ENCODE results near the gene GPAT3. TPM values are rescaled to one million over a fixed set of nuclear protein-coding genes. Genes with fewer than 3 reads are reported as not detected.
"Not testable (repeated sequence)": the region's sequence is repeated elsewhere in the genome, so short reads cannot be mapped to it uniquely, and the experiment has no call there.

The GPAT3 gene
- 1 to 10 TPM in 5 of 8 experiments, under 1 TPM in 3; 0.21 to 4.3 (median 2.1) TPM for total RNA-seq

GRCh38 chr4:83535520-83536361, at the start of gene GPAT3:
GPAT3 (plus strand) TSS chr4:83536108; CDS start chr4:83536623, 515 bp downstream.
- in situ Hi-C loops (cut with MboI; ENCODE audit: low pct_unique_long_range_greater_than_20kb in 2 of 9, low sequenced_read_pairs in 9 of 9, unreplicated experiment in 9 of 9) = no loop called here
- peak; percentile 79 to 89 (median 86) for ATAC-seq (replicated peaks in 6 of 8)
- Histone ChIP-seq H3K27ac (no peak within 1 kb of the TSS), H3K4me3 (peak within 1 kb of the TSS; percentile 46 to 52 (median 49)), H3K4me1 (replicated peaks in 1 of 2) (peaks cover 0 to 2% of the 10 kb centered on the region in 2 donors)
- WGBS, 10 experiments = 0 to 4% (median 0%) methylated on average over 1 to 14 of the region's 63 CpGs; no CpG with 5 or more reads in 2 of the 10 experiments

- Histone ChIP-seq H3K4me1 (replicated peaks in 1 of 2) (peaks cover 2 to 5% of the 10 kb centered on the region in 2 donors), H3K4me3 (no peak overlapping the region), H3K27ac (no peak overlapping the region)
- no peak for ATAC-seq (replicated peaks in 6 of 8)
- in situ Hi-C loops (cut with MboI; ENCODE audit: low pct_unique_long_range_greater_than_20kb in 2 of 9, low sequenced_read_pairs in 9 of 9, unreplicated experiment in 9 of 9) = no loop called here
- WGBS, 10 experiments = 60 to 95% (median 79%) methylated on average over 1 to 3 of the region's 3 CpGs
These were observed 49.3 kb upstream of the GPAT3 start for GRCh38 chr4:83486457-83487129.

DNA sequence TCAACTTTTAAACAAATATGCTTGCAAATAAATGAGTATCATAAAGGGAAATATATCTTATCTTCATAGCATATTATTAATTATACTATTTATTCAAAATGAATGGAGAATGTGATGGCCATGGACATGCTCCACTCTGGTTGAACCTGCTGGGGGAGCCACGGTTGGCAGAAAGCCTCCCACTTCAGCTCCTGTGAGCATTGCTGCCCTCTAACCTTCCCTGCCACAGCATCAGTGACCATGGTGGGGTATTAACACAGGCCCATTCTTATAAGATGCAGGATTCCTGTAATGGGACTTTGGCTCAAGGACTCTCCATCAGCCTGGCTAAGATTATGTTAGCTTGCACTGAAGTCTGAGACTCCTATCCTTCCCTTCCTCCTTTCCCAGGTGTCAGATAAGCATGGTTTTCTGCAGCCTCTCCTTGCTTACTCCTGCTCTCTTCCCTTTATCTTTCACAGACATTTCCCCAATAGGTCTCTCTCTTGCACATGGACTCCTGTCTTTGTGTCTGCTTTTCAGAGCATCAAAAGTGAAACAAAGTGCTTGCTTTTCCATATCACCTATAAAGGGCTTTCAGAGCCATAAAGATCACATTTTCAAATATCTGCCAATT, 46.1 kb upstream of the GPAT3 start:
- WGBS, 10 experiments = 0 to 40% (median 31%) methylated on average over 1 of the region's 1 CpG; no CpG with 5 or more reads in 4 of the 10 experiments
- no peak for ATAC-seq (replicated peaks in 6 of 8)
- in situ Hi-C loops (cut with MboI; ENCODE audit: low pct_unique_long_range_greater_than_20kb in 2 of 9, low sequenced_read_pairs in 9 of 9, unreplicated experiment in 9 of 9) = no loop called here

GRCh38 chr4:83490876-83491450, 44.9 kb upstream of the GPAT3 start:
- peak in 1 of 8 experiments; percentile 35 for ATAC-seq (replicated peaks in 6 of 8)
- H3K27ac ChIP-seq = no peak overlapping the region
- in situ Hi-C loops (cut with MboI; ENCODE audit: low pct_unique_long_range_greater_than_20kb in 2 of 9, low sequenced_read_pairs in 9 of 9, unreplicated experiment in 9 of 9) = no loop called here
- H3K4me3 ChIP-seq = no peak overlapping the region
- no peaks in the 10 kb centered on the region for H3K4me1 ChIP-seq (replicated peaks in 1 of 2)
- WGBS, 10 experiments = 0 to 22% (median 0%) methylated on average over 1 of the region's 1 CpG; no CpG with 5 or more reads in 3 of the 10 experiments

More for the DNA sequence above, 46.1 kb upstream of the GPAT3 start:
- Histone ChIP-seq H3K27ac (no peak overlapping the region), H3K4me3 (no peak overlapping the region), H3K4me1 (replicated peaks in 1 of 2) (peaks cover 2 to 5% of the 10 kb centered on the region in 2 donors)

GRCh38 chr4:83496085-83496917, 39.6 kb upstream of the GPAT3 start:
- in situ Hi-C loops (cut with MboI; ENCODE audit: low pct_unique_long_range_greater_than_20kb in 2 of 9, low sequenced_read_pairs in 9 of 9, unreplicated experiment in 9 of 9); H3K27ac ChIP-seq; H3K4me1 ChIP-seq (replicated peaks in 1 of 2); ATAC-seq (replicated peaks in 6 of 8); H3K4me3 ChIP-seq: not testable (repeated sequence)
- WGBS, 10 experiments = 0 to 100% (median 84%) methylated on average over 1 to 4 of the region's 8 CpGs; no CpG with 5 or more reads in 6 of the 10 experiments

- in situ Hi-C loops (cut with MboI; ENCODE audit: low pct_unique_long_range_greater_than_20kb in 2 of 9, low sequenced_read_pairs in 9 of 9, unreplicated experiment in 9 of 9) = no loop called here
- Histone ChIP-seq H3K4me3 (no peak overlapping the region), H3K27ac (no peak overlapping the region), H3K4me1 (replicated peaks in 1 of 2) (no peaks in the 10 kb centered on the region)
- ATAC-seq (replicated peaks in 6 of 8) = no peak
- 41 to 100% (median 92%) methylated on average over 1 of the region's 1 CpG for WGBS, 10 experiments
These were observed 37.7 kb upstream of the GPAT3 start for GRCh38 chr4:83498187-83498586.

DNA sequence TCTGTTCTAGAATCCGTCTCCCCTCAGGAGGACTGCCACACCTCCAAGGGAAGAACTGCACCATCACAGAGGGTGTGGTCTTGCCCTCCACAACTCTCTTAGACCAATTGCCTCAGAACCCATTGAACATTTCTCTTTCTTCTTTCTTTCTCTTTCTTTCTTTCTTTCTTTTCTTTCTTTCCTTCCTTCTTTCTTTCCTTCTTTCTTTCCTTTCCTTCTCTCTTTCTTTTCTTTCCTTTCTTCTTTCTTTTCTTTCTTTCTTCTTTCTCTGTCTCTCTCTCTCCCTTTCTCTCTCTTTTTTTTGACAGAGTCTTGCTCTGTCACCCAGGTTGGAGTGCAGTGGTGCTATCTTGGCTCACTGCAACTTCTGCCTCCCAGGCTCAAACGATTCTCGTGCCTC, 34.2 kb upstream of the GPAT3 start:
- in situ Hi-C loops (cut with MboI; ENCODE audit: low pct_unique_long_range_greater_than_20kb in 2 of 9, low sequenced_read_pairs in 9 of 9, unreplicated experiment in 9 of 9) = loop anchor here in 2 of 9 experiments (25.0 kb wide), 2 partner anchors 136 to 261 kb away; no protein-coding TSS in a partner anchor
- not testable (repeated sequence) for H3K4me3 ChIP-seq; H3K27ac ChIP-seq; H3K4me1 ChIP-seq (replicated peaks in 1 of 2); ATAC-seq (replicated peaks in 6 of 8)
- WGBS, 10 experiments = 16 to 93% (median 85%) methylated on average over 2 to 3 of the region's 3 CpGs; no CpG with 5 or more reads in 1 of the 10 experiments

DNA sequence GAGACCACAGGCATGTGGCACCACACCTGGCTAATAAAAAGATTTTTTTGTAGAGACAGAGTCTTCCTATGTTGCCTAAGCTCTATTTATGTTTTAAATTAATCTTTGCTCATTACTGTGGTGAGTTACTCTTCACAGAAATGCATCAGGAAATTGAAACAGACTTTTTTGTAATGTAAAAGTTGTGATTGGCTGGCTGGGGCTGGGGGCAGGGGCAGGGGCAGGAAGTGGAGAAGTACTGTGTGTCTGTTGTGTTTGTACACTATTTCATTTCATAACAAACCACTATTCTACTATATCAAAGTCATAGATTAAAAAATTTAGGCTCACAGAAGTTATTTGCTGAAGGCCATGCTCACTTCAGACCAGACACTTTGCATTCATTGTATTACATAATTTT, 31.9 kb upstream of the GPAT3 start:
- Histone ChIP-seq H3K4me3 (no peak overlapping the region), H3K4me1 (replicated peaks in 1 of 2) (no peaks in the 10 kb centered on the region), H3K27ac (no peak overlapping the region)
- in situ Hi-C loops (cut with MboI; ENCODE audit: low pct_unique_long_range_greater_than_20kb in 2 of 9, low sequenced_read_pairs in 9 of 9, unreplicated experiment in 9 of 9) = loop anchor here in 2 of 9 experiments (25.0 kb wide), 2 partner anchors 133 to 258 kb away; no protein-coding TSS in a partner anchor
- ATAC-seq (replicated peaks in 6 of 8) = no peak

- H3K4me1 ChIP-seq (replicated peaks in 1 of 2) = no peaks in the 10 kb centered on the region
- no peak overlapping the region for H3K27ac ChIP-seq
- in situ Hi-C loops (cut with MboI; ENCODE audit: low pct_unique_long_range_greater_than_20kb in 2 of 9, low sequenced_read_pairs in 9 of 9, unreplicated experiment in 9 of 9) = loop anchor here in 2 of 9 experiments (25.0 kb wide), 2 partner anchors 133 to 258 kb away; no protein-coding TSS in a partner anchor
- ATAC-seq (replicated peaks in 6 of 8) = no peak
- WGBS, 10 experiments = 25 to 90% (median 63%) methylated on average over 1 to 4 of the region's 4 CpGs; no CpG with 5 or more reads in 1 of the 10 experiments
- H3K4me3 ChIP-seq = no peak overlapping the region
These were observed 31.4 kb upstream of the GPAT3 start for GRCh38 chr4:83504503-83504902.

DNA sequence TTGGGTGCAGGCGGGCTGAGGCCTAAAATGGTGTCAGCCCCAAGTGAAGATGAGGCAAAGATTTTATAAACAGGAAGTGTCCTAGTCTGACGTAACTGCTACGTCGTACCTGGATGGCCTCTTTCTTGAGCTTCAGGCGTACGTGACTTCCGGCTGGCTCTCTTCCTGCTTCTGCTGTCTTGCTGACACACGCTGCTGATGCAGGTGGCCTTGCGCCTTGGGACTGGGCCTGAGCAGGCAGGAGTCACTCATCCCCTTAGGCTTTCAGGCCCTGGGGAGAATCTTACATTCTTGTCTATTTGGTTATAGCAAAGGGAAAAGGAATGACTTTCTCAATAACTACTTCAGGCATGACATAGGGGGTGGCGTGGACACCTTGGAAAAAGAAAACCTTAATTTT, 30.9 kb upstream of the GPAT3 start:
- no peaks in the 10 kb centered on the region for H3K4me1 ChIP-seq (replicated peaks in 1 of 2)
- no peak overlapping the region for H3K4me3 ChIP-seq
- no peak overlapping the region for H3K27ac ChIP-seq
- 88 to 100% (median 97%) methylated on average over 1 to 7 of the region's 10 CpGs; no CpG with 5 or more reads in 1 of the 10 experiments for WGBS, 10 experiments
- no peak for ATAC-seq (replicated peaks in 6 of 8)
- in situ Hi-C loops (cut with MboI; ENCODE audit: low pct_unique_long_range_greater_than_20kb in 2 of 9, low sequenced_read_pairs in 9 of 9, unreplicated experiment in 9 of 9) = loop anchor here in 2 of 9 experiments (25.0 kb wide), 2 partner anchors 132 to 257 kb away; no protein-coding TSS in a partner anchor

GRCh38 chr4:83509156-83509585, 26.7 kb upstream of the GPAT3 start:
- 17 to 95% (median 80%) methylated on average over 1 to 3 of the region's 3 CpGs; no CpG with 5 or more reads in 1 of the 10 experiments for WGBS, 10 experiments
- H3K27ac ChIP-seq; H3K4me1 ChIP-seq (replicated peaks in 1 of 2); H3K4me3 ChIP-seq: not testable (repeated sequence)
- ATAC-seq (replicated peaks in 6 of 8) = peak in 1 of 8 experiments; percentile 33
- in situ Hi-C loops (cut with MboI; ENCODE audit: low pct_unique_long_range_greater_than_20kb in 2 of 9, low sequenced_read_pairs in 9 of 9, unreplicated experiment in 9 of 9) = loop anchor here in 2 of 9 experiments (25.0 kb wide), 2 partner anchors 128 to 253 kb away; no protein-coding TSS in a partner anchor
